Spleen (tissue), 11 donors: ENCODE data around the gene CHURC1. TPM values are rescaled to one million over a fixed set of nuclear protein-coding genes. Genes with fewer than 3 reads are reported as not detected.
A peak's percentile ranks its signal among the peaks of the same experiment; 100 is the strongest.

ENCODE experiments used
- DNase-seq: peaks from one replicate; pipeline ENCODE4 v3.0.0-alpha.2; 2020
- H3K27ac ChIP-seq, 8 donors: fragments of 200-600 bp; sonication (generic) in 7 of 8; 1 replicate in 4 of 8; 2 replicates in 4 of 8; pipeline versions ENCODE4 v1.5.0 to v1.8.0; 2016 to 2021; ENCODE audit warnings: inconsistent platforms in 4 of 8, mild to moderate bottlenecking in 4 of 8, moderate library complexity in 1 of 8
- H3K27me3 ChIP-seq, 7 donors: fragments of 200-600 bp; sonication (generic) in 6 of 7; replicated peaks in 1 of 7; 1 replicate in 4 of 7; 2 replicates in 3 of 7; pipeline versions ENCODE4 v1.5.0 to v1.8.0; 2016 to 2021; ENCODE audit warnings: inconsistent platforms in 3 of 7, mild to moderate bottlenecking in 1 of 7
- H3K36me3 ChIP-seq, 6 donors: fragments of 200-600 bp; sonication (generic) in 5 of 6; 1 replicate in 4 of 6; 2 replicates in 2 of 6; pipeline versions ENCODE4 v1.5.0 to v1.8.0; 2016 to 2021; ENCODE audit warnings: inconsistent platforms in 2 of 6
- H3K4me1 ChIP-seq, 6 donors: fragments of 200-600 bp; sonication (generic) in 5 of 6; 1 replicate in 3 of 6; 2 replicates in 3 of 6; pipeline versions ENCODE4 v1.5.0 to v1.8.0; 2016 to 2021; ENCODE audit warnings: inconsistent platforms in 3 of 6
- H3K4me3 ChIP-seq, 8 donors: fragments of 200-600 bp; sonication (generic) in 7 of 8; 1 replicate in 4 of 8; 2 replicates in 4 of 8; pipeline versions ENCODE4 v1.5.0 to v1.8.0; 2016 to 2021; ENCODE audit warnings: inconsistent platforms in 4 of 8, mild to moderate bottlenecking in 4 of 8, moderate library complexity in 2 of 8
- H3K9me3 ChIP-seq, 8 donors: fragments of 200-600 bp; sonication (generic) in 7 of 8; 1 replicate in 4 of 8; 2 replicates in 4 of 8; pipeline versions ENCODE4 v1.5.0 to v1.8.0; 2016 to 2021; ENCODE audit warnings: inconsistent platforms in 4 of 8
- CTCF ChIP-seq, 11 experiments: fragments of 200-600 bp in 7 of 11; fragments of 450-650 bp in 4 of 11; sonication (generic) in 4 of 11; IDR thresholded peaks in 8 of 11; conservative IDR thresholded peaks in 3 of 11; 1 replicate in 7 of 11; 2 replicates in 4 of 11; pipeline versions ENCODE4 v1.4.0 to v1.8.0; 2016 to 2021; ENCODE audit warnings: antibody characterized with exemption in 11 of 11, inconsistent platforms in 4 of 11, mild to moderate bottlenecking in 1 of 11
- POLR2A ChIP-seq, 3 donors: fragments of 450-650 bp; IDR thresholded peaks; one replicate each; pipeline ENCODE4 v1.5.1; 2017; ENCODE audit warnings: antibody characterized with exemption in 3 of 3, mild to moderate bottlenecking in 1 of 3
- POLR2AphosphoS5 ChIP-seq, 3 donors: sonication (generic); formaldehyde crosslinking; IDR thresholded peaks; one replicate each; pipeline ENCODE4 v1.5.1; 2017; ENCODE audit warnings: antibody characterized with exemption in 3 of 3
- WGBS, 5 donors: extraction: QIAGEN DNeasy Blood & Tissue Kit in 3 of 5; methylation state at CpG; one replicate each; pipeline versions ENCODE4 v1.1.5 to v1.1.7; 2013 to 2018; 5-methylcytosine and 5-hydroxymethylcytosine counted together
- intact Hi-C: fragments of 100-400 bp; cut with DNase I; formaldehyde crosslinking; loops from one replicate; pipeline ENCODE4 v1.15.0; 2023; ENCODE audit warnings: low total_unique reads
- polyA plus RNA-seq, 3 donors: library from polyadenylated mRNA; stranded (reverse); fragments of 200-250 nt; gene quantifications; one replicate each; pipeline ENCODE4 v1.2.1, GENCODE V29; 2013
- total RNA-seq, 7 donors: library from RNA; depleted of rRNA in 3 of 7; stranded (reverse); fragments of >200 nt in 3 of 7; fragmentation: NEBNext Ultra II Directional in 4 of 7; extraction: Animal tissue kit (Norgen Biotek cat#: 25700) in 4 of 7; gene quantifications; one replicate each; pipeline versions ENCODE4 v1.1.0 to v1.2.1, GENCODE V29; 2016 to 2021
- donor health status: healthy with polysubstance abuse.
- donor health status: DM: no; HTN: no; CAD: no; lungs with moderate emphysema.
- donor health status: DM: no; HTN: no; CAD: no.
- donor health status: Bipolar disorder and iron deficiency.
- donor health status: healthy.
- donor health status: DM: no; HTN: no; CAD: no.
- donor health status: DM: yes; HTN: yes; CAD: no.

CHURC1 gene
- total and polyA plus RNA-seq, 10 donors, result 34.0 to 135 (median 64.2) TPM

GRCh38 chr14:64973026-64973442, 58.8 kb downstream of the CHURC1 start:
- H3K27ac ChIP-seq, result no peak overlapping the region

GRCh38 chr14:64973826-64974225, 59.6 kb downstream of the CHURC1 start:
- Histone ChIP-seq H3K27me3 (peaks cover 0 to 28% (median 7%) of the 10 kb centered on the region in 7 donors), H3K4me3 (no peak overlapping the region), H3K36me3 (no peaks in the 10 kb centered on the region), H3K27ac (no peak overlapping the region), H3K4me1 (peaks cover 0 to 24% (median 15%) of the 10 kb centered on the region in 6 donors), H3K9me3 (no peaks in the 10 kb centered on the region)
- WGBS, 5 donors, result 86 to 96% (median 91%) methylated on average over 9 of the region's 9 CpGs
- intact Hi-C loops, result no loop called here
- DNase-seq, result no peak
- TF ChIP-seq POLR2AphosphoS5 (IDR thresholded peaks at IDR 0.05), result no peak
- TF ChIP-seq CTCF (IDR thresholded peaks at IDR 0.05 in 8 of 11, conservative IDR thresholded peaks at IDR 0.05 in 3 of 11), result no peak
- TF ChIP-seq POLR2A (IDR thresholded peaks at IDR 0.05), result no peak

More at GRCh38 chr14:64973026-64973442, 58.8 kb downstream of the CHURC1 start:
- Histone ChIP-seq H3K27me3 (peaks cover 0 to 28% (median 7%) of the 10 kb centered on the region in 7 donors), H3K4me3 (peak overlapping the region in 2 of 8 donors; percentile 54 to 79), H3K36me3 (no peaks in the 10 kb centered on the region), H3K4me1 (peaks cover 0 to 24% (median 15%) of the 10 kb centered on the region in 6 donors), H3K9me3 (no peaks in the 10 kb centered on the region)
- 81 to 92% (median 89%) methylated on average over 8 of the region's 8 CpGs for WGBS, 5 donors
- DNase-seq, result no peak
- TF ChIP-seq POLR2A (IDR thresholded peaks at IDR 0.05) (no peak), CTCF (IDR thresholded peaks at IDR 0.05 in 8 of 11, conservative IDR thresholded peaks at IDR 0.05 in 3 of 11) (no peak), POLR2AphosphoS5 (IDR thresholded peaks at IDR 0.05) (no peak)
- intact Hi-C loops, result no loop called here

GRCh38 chr14:64974563-64974962, 60.3 kb downstream of the CHURC1 start:
- no peak for DNase-seq
- H3K36me3 ChIP-seq, result no peaks in the 10 kb centered on the region
- 76 to 89% (median 81%) methylated on average over 8 of the region's 8 CpGs for WGBS, 5 donors
- H3K4me3 ChIP-seq, result no peak overlapping the region
- H3K27ac ChIP-seq, result no peak overlapping the region
- no peaks in the 10 kb centered on the region for H3K9me3 ChIP-seq
- intact Hi-C loops, result no loop called here
- H3K4me1 ChIP-seq, result peaks cover 0 to 24% (median 15%) of the 10 kb centered on the region in 6 donors
- peaks cover 0 to 28% (median 7%) of the 10 kb centered on the region in 7 donors for H3K27me3 ChIP-seq
- no peak for TF ChIP-seq POLR2A (IDR thresholded peaks at IDR 0.05)

- 83 to 94% (median 86%) methylated on average over 5 of the region's 5 CpGs for WGBS, 5 donors
- Histone ChIP-seq H3K36me3 (no peaks in the 10 kb centered on the region), H3K4me3 (no peak overlapping the region), H3K27me3 (no peaks in the 10 kb centered on the region), H3K27ac (no peak overlapping the region), H3K9me3 (no peaks in the 10 kb centered on the region), H3K4me1 (peaks cover 0 to 9% (median 7%) of the 10 kb centered on the region in 6 donors)
- intact Hi-C loops, result loop anchor here (10.0 kb wide), 1 partner anchor 115 kb away; no protein-coding TSS in a partner anchor
- no peak for DNase-seq
- no peak for TF ChIP-seq POLR2A (IDR thresholded peaks at IDR 0.05)
- no peak for TF ChIP-seq POLR2AphosphoS5 (IDR thresholded peaks at IDR 0.05)
- TF ChIP-seq CTCF (IDR thresholded peaks at IDR 0.05 in 8 of 11, conservative IDR thresholded peaks at IDR 0.05 in 3 of 11), result no peak
Measured at GRCh38 chr14:64979336-64980074, 65.2 kb downstream of the CHURC1 start.
